HEK293T (cell line): ENCODE measurements around the gene ALLC.

ENCODE experiments used
- ARNT ChIP-seq: fragments of 450-650 bp; IDR thresholded peaks from 2 replicates; pipeline ENCODE4 v1.6.1; 2017; ENCODE audit warnings: mild to moderate bottlenecking
- BHLHE40 ChIP-seq: fragments of 450-650 bp; IDR thresholded peaks from 2 replicates; pipeline ENCODE4 v1.6.1; 2016; ENCODE audit warnings: mild to moderate bottlenecking, moderate library complexity, borderline replicate concordance
- CTBP1 ChIP-seq: fragments of 450-650 bp; IDR thresholded peaks from 2 replicates; pipeline ENCODE4 v1.6.1; 2016; ENCODE audit warnings: borderline replicate concordance
- ELF4 ChIP-seq: fragments of 450-650 bp; IDR thresholded peaks from 2 replicates; pipeline ENCODE4 v1.6.1; 2017; ENCODE audit warnings: antibody characterized with exemption
- FOXA1 ChIP-seq: fragments of 450-650 bp; IDR thresholded peaks from 2 replicates; pipeline ENCODE4 v1.6.1; 2016; ENCODE audit warnings: mild to moderate bottlenecking
- FOXK2 ChIP-seq: fragments of 450-650 bp; IDR thresholded peaks from 2 replicates; pipeline ENCODE4 v1.6.1; 2016; ENCODE audit warnings: mild to moderate bottlenecking
- HDGF ChIP-seq: fragments of 450-650 bp; IDR thresholded peaks from 2 replicates; pipeline ENCODE4 v1.6.1; 2017; ENCODE audit warnings: antibody characterized with exemption, borderline replicate concordance
- L3MBTL2 ChIP-seq: fragments of 450-650 bp; conservative IDR thresholded peaks from 2 replicates; pipeline ENCODE4 v1.6.1; 2016; ENCODE audit warnings: mild to moderate bottlenecking
- LEF1 ChIP-seq: fragments of 450-650 bp; IDR thresholded peaks from 2 replicates; pipeline ENCODE4 v1.6.1; 2017; ENCODE audit warnings: mild to moderate bottlenecking, borderline replicate concordance
- NFRKB ChIP-seq: fragments of 450-650 bp; IDR thresholded peaks from 2 replicates; pipeline ENCODE4 v1.6.1; 2016; ENCODE audit warnings: mild to moderate bottlenecking, moderate library complexity
- SP1 ChIP-seq: fragments of 450-650 bp; IDR thresholded peaks from 2 replicates; pipeline ENCODE4 v1.6.1; 2017
- SUZ12 ChIP-seq: fragments of 450-650 bp; IDR thresholded peaks from 2 replicates; pipeline ENCODE4 v1.6.1; 2016; ENCODE audit warnings: mild to moderate bottlenecking
- ZNF384 ChIP-seq: fragments of 450-650 bp; IDR thresholded peaks from 2 replicates; pipeline ENCODE4 v1.6.1; 2016

- no peak for TF ChIP-seq BHLHE40
- no peak for TF ChIP-seq HDGF
- no peak for TF ChIP-seq CTBP1
- TF ChIP-seq SP1 = no peak
- TF ChIP-seq FOXA1 = no peak
- TF ChIP-seq ARNT = no peak
- no peak for TF ChIP-seq NFRKB
- no peak for TF ChIP-seq SUZ12
- no peak for TF ChIP-seq ELF4
- TF ChIP-seq L3MBTL2 = no peak
- TF ChIP-seq FOXK2 = no peak
- no peak for TF ChIP-seq ZNF384
- TF ChIP-seq LEF1 = no peak
Observed at GRCh38 chr2:3729055-3729448, 71.1 kb downstream of the ALLC start.
